Nephron (organoid): ENCODE measurements around the gene CEP83.
"Not testable (repeated sequence)": the region's sequence is repeated elsewhere in the genome, so short reads cannot be mapped to it uniquely, and the experiment has no call there.

Source experiments
- H3K27ac Mint-ChIP-seq, 3 experiments: 2 replicates each; pipeline ENCODE4 v1.8.0; 2020; ENCODE audit warnings: mixed read lengths in 3 of 3, mild to moderate bottlenecking in 2 of 3, moderate library complexity in 1 of 3
- H3K27me3 Mint-ChIP-seq: 2 replicates; pipeline ENCODE4 v1.8.0; 2021; ENCODE audit warnings: low read depth, mild to moderate bottlenecking, moderate library complexity, mixed read lengths
- H3K36me3 Mint-ChIP-seq: 2 replicates; pipeline ENCODE4 v1.8.0; 2020; ENCODE audit warnings: low read depth, mixed read lengths
- H3K4me1 Mint-ChIP-seq: 2 replicates; pipeline ENCODE4 v1.8.0; 2020; ENCODE audit warnings: mixed read lengths
- H3K4me3 Mint-ChIP-seq, 3 experiments: 2 replicates each; pipeline ENCODE4 v1.8.0; 2020; ENCODE audit warnings: mild to moderate bottlenecking in 3 of 3, mixed read lengths in 3 of 3, moderate library complexity in 2 of 3
- H3K9me3 Mint-ChIP-seq: 2 replicates; pipeline ENCODE4 v1.8.0; 2020; ENCODE audit warnings: mixed read lengths
- CTCF ChIP-seq, 3 experiments: fragments of 200-600 bp; sonication (generic); IDR thresholded peaks; one replicate each; pipeline ENCODE4 v1.5.0; 2021; ENCODE audit warnings: antibody characterized with exemption in 3 of 3; ENCODE audit not compliant: unreplicated experiment in 3 of 3

Gene CEP83

GRCh38 chr12:94429633-94430032 lies 30.0 kb downstream of the CEP83 start:
- Mint-ChIP-seq H3K9me3 (peaks cover 30% of the 10 kb centered on the region), H3K4me3 (no peak overlapping the region), H3K27ac (no peak overlapping the region), H3K36me3 (peaks cover 51% of the 10 kb centered on the region), H3K4me1 (peaks cover 41% of the 10 kb centered on the region), H3K27me3 (no peaks in the 10 kb centered on the region)
- no peak for TF ChIP-seq CTCF (IDR thresholded peaks at IDR 0.05; ENCODE audit: unreplicated experiment in 3 of 3)

GRCh38 chr12:94429191-94429590 lies 30.5 kb downstream of the CEP83 start:
- no peak overlapping the region for H3K4me3 Mint-ChIP-seq
- H3K27ac Mint-ChIP-seq = peak overlapping the region in 2 of 3 experiments; percentile 59 to 80
- H3K4me1 Mint-ChIP-seq = peaks cover 38% of the 10 kb centered on the region
- peaks cover 30% of the 10 kb centered on the region for H3K9me3 Mint-ChIP-seq
- peaks cover 56% of the 10 kb centered on the region for H3K36me3 Mint-ChIP-seq
- no peak for TF ChIP-seq CTCF (IDR thresholded peaks at IDR 0.05; ENCODE audit: unreplicated experiment in 3 of 3)
- H3K27me3 Mint-ChIP-seq = no peaks in the 10 kb centered on the region

GRCh38 chr12:94427501-94428381 lies 31.9 kb downstream of the CEP83 start:
- Mint-ChIP-seq H3K36me3 (peaks cover 68% of the 10 kb centered on the region), H3K9me3 (peaks cover 38% of the 10 kb centered on the region), H3K27ac (peak overlapping the region; percentile 72 to 86 (median 80)), H3K4me1 (peaks cover 24% of the 10 kb centered on the region), H3K4me3 (peak overlapping the region in 2 of 3 experiments; percentile 16 to 45), H3K27me3 (no peaks in the 10 kb centered on the region)
- no peak for TF ChIP-seq CTCF (IDR thresholded peaks at IDR 0.05; ENCODE audit: unreplicated experiment in 3 of 3)

- Mint-ChIP-seq H3K36me3 (peaks cover 65% of the 10 kb centered on the region), H3K4me1 (peaks cover 18% of the 10 kb centered on the region)
These were observed 33.6 kb downstream of the CEP83 start for GRCh38 chr12:94426049-94426448.

GRCh38 chr12:94424830-94425229 lies 34.8 kb downstream of the CEP83 start:
- Mint-ChIP-seq H3K4me1 (peaks cover 18% of the 10 kb centered on the region), H3K36me3 (peaks cover 54% of the 10 kb centered on the region), H3K4me3 (peak overlapping the region; percentile 59 to 64 (median 60)), H3K9me3 (peaks cover 34% of the 10 kb centered on the region), H3K27ac (peak overlapping the region in 2 of 3 experiments; percentile 15 to 69)
- H3K27me3 Mint-ChIP-seq = not testable (repeated sequence)

More at GRCh38 chr12:94426049-94426448, 33.6 kb downstream of the CEP83 start:
- H3K27ac Mint-ChIP-seq = peak overlapping the region in 1 of 3 experiments; percentile 80
- H3K4me3 Mint-ChIP-seq = no peak overlapping the region
- no peak for TF ChIP-seq CTCF (IDR thresholded peaks at IDR 0.05; ENCODE audit: unreplicated experiment in 3 of 3)
- peaks cover 45% of the 10 kb centered on the region for H3K9me3 Mint-ChIP-seq
- H3K27me3 Mint-ChIP-seq = no peaks in the 10 kb centered on the region

- TF ChIP-seq CTCF (IDR thresholded peaks at IDR 0.05; ENCODE audit: unreplicated experiment in 3 of 3) = no peak
- H3K27me3 Mint-ChIP-seq = no peaks in the 10 kb centered on the region
- H3K27ac Mint-ChIP-seq = no peak overlapping the region
- no peak overlapping the region for H3K4me3 Mint-ChIP-seq
- H3K36me3 Mint-ChIP-seq = peaks cover 55% of the 10 kb centered on the region
- H3K9me3 Mint-ChIP-seq = peaks cover 42% of the 10 kb centered on the region
- H3K4me1 Mint-ChIP-seq = peaks cover 6% of the 10 kb centered on the region
These were observed 37.6 kb downstream of the CEP83 start for GRCh38 chr12:94421868-94422740.
